Right lobe of liver (tissue), 4 donors: ENCODE measurements around the gene CELF2.

ENCODE experiments used
- CTCF ChIP-seq, 4 donors: fragments of 200-600 bp in 3 of 4; fragments of 450-650 bp in 1 of 4; IDR thresholded peaks; one replicate each; pipeline versions ENCODE4 v1.5.1 to v1.8.0; 2016 to 2022; ENCODE audit warnings: antibody characterized with exemption in 4 of 4, mild to moderate bottlenecking in 2 of 4
- POLR2A ChIP-seq: fragments of 450-650 bp; IDR thresholded peaks from one replicate; pipeline ENCODE4 v1.6.1; 2017; ENCODE audit warnings: antibody characterized with exemption, mild to moderate bottlenecking
- donor health status: DM: no; HTN: no; CAD: no.
- donor health status: DM: no; HTN: no; CAD: no.
- donor health status: DM: no; HTN: yes; CAD: no.

- TF ChIP-seq CTCF (IDR thresholded peaks at IDR 0.05) (no peak), POLR2A (no peak)
Measured at GRCh38 chr10:11262494-11263345, 245.0 kb downstream of the CELF2 start.
